ENCODE results near the gene RBFOX1.

Gene RBFOX1

DNA sequence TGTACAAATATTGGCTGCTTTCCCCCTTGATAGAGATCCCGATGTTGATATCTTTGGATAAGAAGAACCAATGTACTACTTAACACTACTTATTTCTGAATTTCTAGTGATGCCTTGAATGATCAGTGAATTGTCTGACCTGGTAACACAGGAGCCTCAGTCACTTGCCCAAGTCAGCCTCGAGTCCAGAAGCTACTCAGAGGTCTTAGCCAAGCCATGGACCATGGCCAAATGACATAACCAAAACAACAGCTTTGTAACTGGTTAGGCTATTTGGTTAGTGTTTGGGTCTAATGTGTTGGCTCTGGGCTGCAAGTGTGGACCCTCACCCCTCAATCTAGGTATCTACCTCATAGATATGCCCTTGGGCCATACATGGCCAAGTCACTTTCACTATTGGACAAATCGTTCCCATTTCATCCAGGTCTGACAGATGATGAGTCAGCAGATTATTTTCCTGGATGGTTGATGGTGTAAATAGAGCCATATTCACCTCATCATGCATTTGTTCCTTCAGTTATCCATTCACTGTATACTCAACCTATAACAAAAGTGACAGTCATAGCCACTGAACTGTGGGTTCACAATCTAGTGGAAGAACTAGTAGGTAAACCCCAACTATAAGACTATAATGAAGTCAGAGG, 3.5 kb downstream of the RBFOX1 start:
- no peak for DNase-seq

- no peak for DNase-seq
Measured at GRCh38 chr16:7336742-7337141, 4.1 kb downstream of the RBFOX1 start.

DNA sequence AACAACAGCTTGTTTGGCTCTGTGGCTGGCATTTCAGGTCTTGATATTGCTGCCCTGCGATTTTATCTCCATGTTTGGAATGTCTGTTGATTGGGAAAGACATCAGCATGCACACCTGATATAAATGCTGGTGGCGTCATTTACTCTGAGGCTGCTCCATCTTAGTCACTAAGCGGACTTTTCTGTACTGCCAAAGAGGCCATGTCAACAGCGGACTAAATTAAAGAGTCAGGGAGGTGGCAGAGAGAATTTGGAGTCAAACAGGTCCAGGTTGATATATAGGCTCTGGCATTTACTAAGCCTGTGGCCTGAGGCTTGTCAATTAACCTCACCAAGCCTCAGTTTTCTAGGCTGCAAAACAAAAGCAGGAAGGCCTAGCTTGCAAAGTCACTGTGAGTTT, 6.2 kb downstream of the RBFOX1 start:
- DNase-seq: no peak

GRCh38 chr16:7339700-7340099, 7.1 kb downstream of the RBFOX1 start:
- DNase-seq: no peak

- no peak for DNase-seq
Measured at GRCh38 chr16:7340938-7341337, 8.3 kb downstream of the RBFOX1 start.

GRCh38 chr16:7342598-7342997, 10.0 kb downstream of the RBFOX1 start:
- no peak for DNase-seq

DNA sequence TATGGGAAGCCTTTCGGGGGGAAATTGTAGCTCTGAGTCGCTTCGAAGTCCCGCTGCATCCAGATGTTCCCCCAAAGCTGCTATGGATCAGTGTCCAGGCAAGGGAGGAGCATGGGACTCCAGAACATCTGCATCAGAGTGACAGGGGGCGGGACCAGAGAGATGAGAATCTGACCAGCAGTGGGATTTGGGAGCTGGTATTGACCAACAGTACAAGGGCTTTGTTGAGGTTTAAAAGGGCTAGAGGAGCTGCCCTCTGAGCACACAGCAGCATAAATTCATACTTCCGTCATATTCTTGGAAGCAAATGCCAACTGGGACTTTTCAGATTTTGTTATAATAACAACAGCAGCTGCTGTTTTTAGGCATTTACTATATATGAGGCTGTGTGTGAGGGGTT, 10.6 kb downstream of the RBFOX1 start:
- no peak for DNase-seq

GRCh38 chr16:7344830-7345780, 12.5 kb downstream of the RBFOX1 start:
- peak; percentile 66 for DNase-seq

DNA sequence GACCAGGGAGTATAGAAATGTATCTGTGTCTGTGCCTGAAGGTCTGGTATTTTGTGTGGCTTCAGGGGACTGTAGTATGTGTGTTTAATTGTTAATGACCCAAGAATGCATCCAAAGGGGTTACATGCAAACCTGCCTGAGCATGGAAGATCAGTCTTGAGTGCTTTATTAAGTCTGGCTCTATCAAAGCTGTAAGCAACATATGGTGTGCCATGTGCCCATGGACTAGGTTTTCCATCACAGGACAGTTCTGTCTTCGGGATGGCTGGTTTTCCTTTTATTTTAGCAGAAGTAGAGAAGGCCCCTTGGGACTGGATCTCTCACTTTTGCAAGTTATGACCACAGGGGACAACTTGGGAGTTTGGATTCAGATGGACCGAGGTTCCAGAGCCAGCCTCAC, 18.2 kb downstream of the RBFOX1 start:
- no peak for DNase-seq

GRCh38 chr16:7351610-7352510, 19.2 kb downstream of the RBFOX1 start:
- DNase-seq: peak; percentile 3

DNA sequence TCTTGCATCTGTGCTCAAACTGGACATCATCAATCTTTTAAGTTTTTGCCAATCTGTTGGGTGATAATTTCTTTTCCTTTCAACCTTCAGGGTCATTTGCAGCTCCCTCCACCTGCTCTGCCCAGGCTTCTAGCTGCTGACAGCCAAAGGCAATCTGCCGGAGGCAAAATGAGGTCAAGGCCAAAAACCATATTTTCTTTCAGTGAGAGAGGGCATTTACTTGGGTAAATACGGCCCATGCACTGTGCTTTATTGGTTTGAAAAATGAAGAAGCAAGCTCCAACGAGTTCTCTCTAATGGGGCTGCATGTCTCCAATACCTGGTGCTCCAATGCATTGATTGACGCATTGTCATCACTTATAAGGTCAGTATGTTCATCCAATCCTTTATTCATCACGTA, 23.1 kb downstream of the RBFOX1 start:
- no peak for DNase-seq

DNA sequence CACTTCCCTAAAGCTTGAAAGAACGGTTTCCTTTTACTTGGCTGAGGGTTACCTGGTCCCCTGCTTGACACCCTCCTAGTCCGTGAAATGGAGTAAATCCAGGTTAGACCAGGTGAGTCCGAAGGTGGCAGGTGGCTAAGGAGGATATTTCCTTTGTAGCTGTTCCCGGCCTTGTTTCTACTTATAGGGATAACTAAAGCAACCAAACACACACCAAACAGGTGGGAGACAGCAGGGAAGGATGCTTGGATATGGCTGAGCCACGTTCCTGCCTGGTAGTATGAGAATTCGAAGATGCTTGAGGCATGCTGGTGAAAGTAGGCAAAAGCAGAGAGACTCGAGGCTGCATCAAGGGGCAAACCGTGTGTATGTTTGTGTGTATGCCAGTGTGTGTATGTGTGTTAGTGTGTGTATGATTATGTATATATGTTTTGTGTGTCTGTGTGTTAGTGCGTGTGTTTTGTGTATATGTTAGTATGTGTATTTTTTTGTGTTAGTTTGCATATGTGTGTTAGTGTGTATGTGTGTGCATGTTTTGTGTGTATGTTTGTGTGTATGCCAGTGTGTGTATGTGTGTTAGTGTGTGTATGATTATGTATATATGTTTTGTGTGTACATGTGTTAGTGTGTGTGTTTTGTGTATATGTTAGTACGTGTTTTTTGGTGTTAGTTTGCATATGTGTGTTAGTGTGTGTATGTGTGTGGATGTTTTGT, 28.9 kb downstream of the RBFOX1 start:
- no peak for DNase-seq

DNA sequence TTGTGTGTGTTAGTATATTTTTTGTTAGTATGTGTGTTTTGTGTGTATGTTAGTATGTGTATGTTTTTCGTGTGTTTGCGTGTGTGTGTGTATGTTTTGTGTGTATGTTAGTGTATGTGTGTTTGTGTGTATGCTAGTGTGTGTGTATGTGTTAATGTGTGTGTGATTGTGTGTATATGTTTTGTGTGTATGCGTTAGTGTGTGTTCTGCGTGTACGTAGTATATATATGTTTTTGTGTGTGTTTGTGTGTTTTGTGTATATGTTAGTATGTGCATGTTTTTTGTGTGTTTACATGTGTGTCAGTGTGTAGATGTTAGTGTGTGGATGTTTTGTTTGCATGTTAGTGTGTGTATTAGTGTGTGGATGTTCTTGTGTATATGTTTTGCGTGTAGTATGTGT, 29.6 kb downstream of the RBFOX1 start:
- no peak for DNase-seq

GRCh38 chr16:7363422-7364417, 31.1 kb downstream of the RBFOX1 start:
- peak; percentile 32 for DNase-seq

GRCh38 chr16:7366041-7366440, 33.4 kb downstream of the RBFOX1 start:
- DNase-seq: no peak

DNA sequence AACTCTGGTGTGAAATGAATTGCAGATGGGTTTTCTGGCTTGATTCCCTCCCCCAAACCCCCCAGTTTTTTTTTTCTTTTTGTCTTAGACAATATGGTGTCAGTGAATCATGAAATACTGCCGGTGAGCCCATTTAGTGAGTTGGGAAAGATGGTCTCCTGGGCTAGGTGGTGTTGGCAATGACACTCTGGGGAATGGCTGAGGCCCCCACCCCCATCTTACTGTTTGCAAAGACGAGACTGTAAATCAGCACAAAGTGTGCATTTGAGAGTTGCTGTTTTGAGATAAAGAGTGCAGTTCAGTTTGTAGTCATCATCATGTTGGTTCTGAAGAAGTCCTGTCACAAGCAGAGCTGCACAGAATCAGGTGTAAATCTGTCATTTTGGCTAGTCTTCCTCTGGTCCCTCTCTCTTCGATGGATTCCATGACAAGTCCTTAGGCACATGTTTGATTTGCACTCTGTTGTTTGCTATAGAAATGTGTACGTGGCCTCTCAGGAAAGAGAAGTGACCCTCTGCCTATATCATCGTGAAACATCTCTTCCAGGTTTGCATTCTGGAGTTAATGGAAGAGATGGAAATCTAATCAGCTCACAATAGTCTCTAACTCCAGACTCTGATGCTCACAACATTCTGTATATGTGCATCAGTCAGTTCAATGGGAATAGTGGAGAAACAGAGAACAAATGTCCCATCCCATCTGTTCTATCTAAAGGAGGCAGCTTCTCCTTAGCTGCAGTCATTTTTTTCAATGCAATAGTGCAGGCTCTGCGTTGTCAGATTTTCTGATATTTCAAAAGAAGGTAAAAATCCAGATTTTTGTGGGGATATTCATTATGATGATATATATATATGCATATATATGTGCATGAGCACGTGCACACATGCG, 34.6 kb downstream of the RBFOX1 start:
- no peak for DNase-seq

DNA sequence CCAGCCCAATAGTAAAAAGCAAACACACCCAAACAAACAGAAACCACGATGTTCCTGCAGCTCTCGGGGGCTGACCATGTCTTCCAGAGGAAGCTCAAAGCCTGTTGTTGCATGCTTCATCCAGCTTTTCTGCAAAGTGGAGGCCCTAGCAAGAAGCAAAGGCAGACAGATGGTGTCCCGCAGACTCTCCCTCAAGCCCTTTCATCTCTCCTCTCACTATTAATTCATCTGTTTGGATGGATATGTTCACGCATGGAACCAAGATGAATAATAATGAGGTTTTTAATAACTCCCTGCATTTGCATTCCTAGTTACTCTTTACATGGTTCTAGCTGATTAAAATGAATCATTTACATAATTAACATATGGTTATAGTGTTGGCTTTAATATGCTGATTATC, 36.6 kb downstream of the RBFOX1 start:
- no peak for DNase-seq

DNA sequence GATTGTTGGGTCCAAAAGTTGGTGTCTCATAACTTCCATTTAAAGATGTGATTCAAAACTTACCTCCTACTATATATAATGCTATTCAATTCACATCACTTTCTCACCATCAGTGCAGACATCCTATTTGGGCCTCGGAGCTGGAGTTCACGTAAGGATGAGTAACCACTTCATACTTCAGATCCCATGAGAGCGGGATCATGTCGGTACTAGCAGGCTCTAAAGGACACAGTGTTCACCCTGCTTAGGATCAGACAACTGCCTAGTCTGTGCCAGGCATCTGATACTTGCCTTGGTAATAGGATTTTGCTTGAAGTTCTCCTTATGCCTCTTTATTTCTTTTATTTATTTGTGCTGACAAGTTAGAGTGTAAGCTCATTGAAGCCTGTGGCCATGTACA, 39.5 kb downstream of the RBFOX1 start:
- DNase-seq: no peak

DNA sequence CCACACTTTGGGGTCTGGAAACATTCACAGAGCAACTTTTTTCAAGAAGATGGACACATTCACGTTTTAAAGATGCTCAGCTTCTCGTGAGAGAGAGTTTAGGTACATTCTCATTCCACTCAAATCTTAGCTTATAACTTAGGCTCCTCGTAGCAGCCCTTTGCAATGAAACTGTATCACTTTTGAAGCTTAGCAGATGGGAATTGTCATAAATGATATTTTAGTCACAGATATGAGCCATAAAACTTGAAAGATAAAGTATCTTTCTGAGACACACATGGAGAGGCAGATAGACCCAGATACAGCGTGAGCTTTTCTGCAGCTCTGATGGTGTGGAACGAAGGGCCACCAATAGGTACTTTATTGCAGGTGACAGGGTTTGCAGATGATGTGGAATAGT, 41.1 kb downstream of the RBFOX1 start:
- no peak for DNase-seq

DNA sequence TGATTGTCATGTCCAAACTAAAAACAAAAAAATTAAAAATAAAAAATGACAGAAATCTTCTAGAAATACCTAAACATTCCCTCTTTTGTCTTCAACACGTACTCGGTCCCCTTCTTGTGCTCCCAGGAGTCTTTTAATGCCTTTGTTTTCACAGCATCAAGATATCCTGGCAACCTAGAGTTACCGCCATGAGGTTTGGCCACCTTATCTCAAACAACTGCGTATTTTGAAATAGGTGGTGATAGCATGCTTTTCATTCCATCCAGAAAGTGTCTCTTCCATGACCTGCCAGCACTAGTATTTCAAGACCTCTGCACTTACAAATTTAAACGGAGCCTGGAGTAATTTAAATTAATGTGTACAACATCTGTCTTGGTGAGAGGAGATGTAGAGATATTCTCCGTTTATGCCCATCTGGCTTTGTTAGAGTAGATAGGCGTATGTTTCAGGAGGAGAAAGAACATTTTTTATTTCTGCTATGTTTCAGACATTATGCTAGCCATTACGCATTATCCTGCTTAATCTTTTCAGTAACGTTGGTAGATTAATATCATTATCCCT, 42.0 kb downstream of the RBFOX1 start:
- no peak for DNase-seq

All from NCI-H748 treated with DMSO at 0.1 percent for 48 hours (cell line).